A172 (cell line): ENCODE measurements around the gene YY1. TPM values are rescaled to one million over a fixed set of nuclear protein-coding genes. Genes with fewer than 3 reads are reported as not detected.
A peak's percentile ranks its signal among the peaks of the same experiment; 100 is the strongest.
"Not testable (repeated sequence)": the region's sequence is repeated elsewhere in the genome, so short reads cannot be mapped to it uniquely, and the experiment has no call there.

Source experiments
- DNase-seq: peaks from one replicate; pipeline ENCODE4 v3.0.0-alpha.2; 2015; ENCODE audit warnings: low spot score
- total RNA-seq: library from RNA; depleted of rRNA; stranded (reverse); fragments of >200 nt; shearing (Covaris generic); gene quantifications from 2 replicates; pipeline ENCODE4 v1.2.3, GENCODE V29; 2014

The YY1 gene
- total RNA-seq, 1 experiment from 2014 or later, result 31.0 TPM

GRCh38 chr14:100243020-100243419, 4.1 kb downstream of the YY1 start:
- no peak for DNase-seq

GRCh38 chr14:100246809-100247428, 8.0 kb downstream of the YY1 start:
- peak; percentile 29 for DNase-seq

DNA sequence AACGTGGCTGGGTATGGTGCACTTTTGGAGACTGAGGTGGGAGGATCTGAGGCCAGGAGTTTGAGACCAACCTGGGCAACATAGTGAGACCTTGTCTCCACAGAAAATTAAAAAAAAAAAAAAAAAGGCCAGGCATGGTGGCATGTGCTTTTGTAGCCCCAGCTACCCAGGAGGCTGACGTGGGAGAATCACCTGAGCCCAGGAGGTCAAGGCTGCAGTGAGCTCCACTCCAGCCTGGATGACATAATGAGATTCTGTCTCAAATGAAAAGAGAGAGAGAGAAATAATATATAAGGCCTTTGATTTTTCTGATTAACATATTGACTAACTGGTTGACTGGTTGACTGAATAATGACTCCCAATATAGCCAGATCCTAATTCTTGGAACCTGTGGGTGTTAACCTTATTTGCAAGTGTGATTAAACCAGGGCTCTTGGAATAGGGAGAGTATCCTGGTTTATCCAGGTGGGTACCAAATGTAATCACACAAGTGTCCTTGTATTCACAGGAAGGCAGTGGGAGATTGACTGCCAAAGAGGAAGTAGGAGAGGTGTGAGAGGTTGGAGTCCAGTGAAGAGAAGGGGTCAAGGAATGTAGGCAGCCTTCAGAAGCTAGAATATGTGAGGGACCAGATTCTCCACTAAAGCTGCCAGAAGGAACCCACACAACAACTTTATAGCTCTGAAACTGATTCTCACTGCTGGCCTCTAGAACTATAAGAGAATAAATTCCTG, 12.0 kb downstream of the YY1 start:
- DNase-seq, result no peak

DNA sequence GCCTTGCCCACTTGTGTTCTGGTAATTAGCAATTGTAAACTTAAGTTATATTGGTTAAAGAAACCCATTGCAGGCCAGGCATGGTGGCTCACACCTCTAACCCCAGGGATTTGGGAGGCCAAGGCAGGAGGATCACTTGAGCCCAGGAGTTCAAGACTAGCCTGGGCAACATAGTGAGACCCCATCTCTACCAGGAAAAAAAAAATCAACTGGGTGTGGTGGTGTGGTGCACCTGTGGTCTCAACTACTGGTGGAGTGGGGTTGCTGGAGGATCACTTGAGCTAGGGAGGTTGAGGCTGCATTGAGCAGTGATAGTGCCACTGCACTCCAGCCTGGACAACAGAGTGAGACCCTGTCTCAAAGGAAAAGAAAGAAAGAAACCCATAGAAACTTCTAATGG, 13.7 kb downstream of the YY1 start:
- no peak for DNase-seq

- DNase-seq, result no peak
Measured at GRCh38 chr14:100256339-100256895, 17.5 kb downstream of the YY1 start.

- DNase-seq, result no peak
Measured at GRCh38 chr14:100261621-100262020, 22.7 kb downstream of the YY1 start.

DNA sequence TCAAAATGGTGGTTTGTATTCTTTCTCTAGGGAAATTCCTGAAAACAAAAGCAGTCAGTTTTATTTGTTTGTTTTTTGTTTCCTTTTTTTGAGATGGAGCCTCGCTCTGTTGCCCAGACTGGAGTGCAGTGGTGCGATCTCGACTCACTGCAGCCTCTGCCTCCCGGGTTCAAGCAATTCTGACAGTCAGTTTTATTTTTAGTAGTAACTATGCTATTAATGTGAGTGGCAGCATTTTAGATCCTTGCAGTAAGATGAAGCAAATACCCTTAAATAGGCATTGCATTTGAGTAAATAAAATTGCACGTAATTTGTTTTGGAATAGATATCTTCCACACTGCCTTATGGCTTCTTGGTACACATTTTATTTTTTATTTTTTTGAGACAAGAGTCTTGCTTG, 23.6 kb downstream of the YY1 start:
- no peak for DNase-seq

DNA sequence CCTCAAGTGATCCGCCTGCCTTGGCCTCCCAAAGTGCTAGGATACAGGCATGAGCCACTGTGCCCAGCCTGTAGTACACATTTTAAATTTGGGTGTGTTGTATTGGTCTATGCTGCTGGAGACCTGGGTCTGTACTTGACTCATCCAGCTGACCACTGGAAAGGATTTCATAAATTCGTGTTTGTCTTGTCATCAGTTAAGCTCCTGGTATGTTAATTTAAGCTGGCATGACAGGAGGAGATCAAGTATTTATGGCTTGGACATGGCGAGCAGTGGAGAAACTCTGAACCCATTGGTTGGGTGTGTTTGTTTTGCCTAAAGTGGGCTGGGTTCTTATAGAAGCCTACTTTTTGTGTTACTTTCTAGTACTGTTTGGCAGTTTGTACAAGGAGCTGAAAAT, 24.2 kb downstream of the YY1 start:
- DNase-seq, result peak; percentile 23

DNA sequence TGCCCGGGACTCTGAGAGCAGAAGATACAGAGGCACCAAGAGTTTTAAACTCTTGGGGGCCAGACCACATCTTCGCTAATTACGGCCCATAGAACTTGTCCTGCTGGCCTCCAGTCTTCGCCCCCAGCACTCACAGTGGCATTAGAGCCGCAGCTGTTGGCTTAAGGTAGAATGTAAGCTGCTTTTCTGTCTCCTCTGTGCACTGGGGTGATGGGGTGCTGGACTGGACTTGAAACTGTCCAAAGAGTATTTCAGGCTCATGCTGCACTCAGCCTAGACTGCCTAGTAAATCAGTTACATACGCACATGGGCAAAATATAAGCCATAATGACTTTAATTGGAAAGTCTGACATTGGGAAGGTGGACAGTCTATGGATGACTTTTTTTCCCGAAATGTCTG, 29.0 kb downstream of the YY1 start:
- DNase-seq, result no peak

GRCh38 chr14:100268591-100269207, 29.8 kb downstream of the YY1 start:
- DNase-seq, result no peak

- no peak for DNase-seq
Measured at GRCh38 chr14:100271247-100271939, 32.4 kb downstream of the YY1 start.

DNA sequence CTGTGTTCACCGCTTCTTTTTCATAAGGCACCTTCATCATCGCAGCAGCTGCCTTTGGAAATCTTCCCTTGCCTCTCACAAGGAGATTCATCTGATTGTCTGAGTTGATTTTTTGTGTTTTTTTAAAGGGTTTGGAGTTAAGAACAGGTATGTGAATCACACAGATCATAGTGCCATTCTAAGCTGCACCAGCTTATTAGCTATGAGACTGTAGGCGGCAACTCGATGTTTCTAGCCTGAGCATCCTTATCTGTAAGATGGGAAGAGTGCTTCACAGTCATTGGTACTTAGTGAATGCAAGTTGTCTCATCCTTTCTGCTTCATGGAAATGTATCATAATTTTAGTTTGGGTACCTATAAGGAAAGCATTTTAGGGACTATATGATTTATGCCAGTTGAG, 35.3 kb downstream of the YY1 start:
- DNase-seq, result no peak

DNA sequence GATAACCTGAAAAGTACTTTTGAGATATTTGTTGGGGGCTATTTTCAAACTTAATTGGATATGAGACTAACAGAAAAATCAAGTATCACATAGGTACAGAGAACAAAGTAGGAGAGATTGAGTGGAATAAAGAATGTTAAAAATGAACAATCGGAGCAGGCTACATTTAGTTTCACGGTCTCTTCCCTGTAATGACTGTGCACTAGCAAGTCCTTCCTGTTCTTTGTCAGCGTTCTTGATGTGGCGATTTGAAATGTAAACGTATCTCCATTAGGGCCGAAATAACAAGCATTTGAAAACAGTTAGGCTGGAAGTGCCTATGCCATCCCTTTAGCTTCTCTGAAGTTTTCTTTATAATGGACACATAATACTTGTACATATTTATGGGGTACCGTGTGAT, 36.3 kb downstream of the YY1 start:
- no peak for DNase-seq

- DNase-seq, result peak; percentile 65
Measured at GRCh38 chr14:100278702-100279101, 39.8 kb downstream of the YY1 start.

GRCh38 chr14:100279133-100279532, 40.2 kb downstream of the YY1 start:
- no peak for DNase-seq

GRCh38 chr14:100279563-100279962, 40.6 kb downstream of the YY1 start:
- no peak for DNase-seq

GRCh38 chr14:100281286-100282082, 42.5 kb downstream of the YY1 start:
- no peak for DNase-seq

GRCh38 chr14:100282083-100282350, 43.1 kb downstream of the YY1 start:
- DNase-seq, result no peak

- DNase-seq, result no peak
Measured at GRCh38 chr14:100282766-100283419, 43.9 kb downstream of the YY1 start.

DNA sequence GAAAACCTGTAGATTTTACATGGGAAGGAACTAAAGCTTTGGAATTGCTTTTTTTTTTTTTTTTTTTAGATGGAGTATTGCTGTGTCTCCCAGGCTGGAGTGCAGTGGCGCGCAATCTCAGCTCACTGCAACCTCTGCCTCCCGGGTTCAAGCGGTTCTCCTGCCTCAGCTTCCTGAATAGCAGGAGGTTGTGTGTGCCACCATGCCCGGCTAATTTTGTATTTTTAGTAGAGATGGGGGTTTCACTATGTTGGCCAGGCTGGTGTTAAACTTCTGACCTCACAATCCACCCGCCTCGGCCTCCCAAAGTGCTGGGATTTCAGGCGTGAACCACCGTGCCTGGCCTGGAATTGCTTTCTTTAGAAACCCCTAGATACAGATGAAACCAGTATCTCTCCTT, 44.5 kb downstream of the YY1 start:
- DNase-seq, result not testable (repeated sequence)
